C4-2B (cell line): Measurements from ENCODE around the gene DLG4.
"Not testable (repeated sequence)": the region's sequence is repeated elsewhere in the genome, so short reads cannot be mapped to it uniquely, and the experiment has no call there.

ENCODE experiments used
- CTCF ChIP-seq: fragments of 450-650 bp; conservative IDR thresholded peaks from 2 replicates; pipeline ENCODE4 v1.5.1; 2017; ENCODE audit warnings: mild to moderate bottlenecking
- ZFX ChIP-seq: fragments of 450-650 bp; IDR thresholded peaks from 2 replicates; pipeline ENCODE4 v1.6.1; 2017

DNA sequence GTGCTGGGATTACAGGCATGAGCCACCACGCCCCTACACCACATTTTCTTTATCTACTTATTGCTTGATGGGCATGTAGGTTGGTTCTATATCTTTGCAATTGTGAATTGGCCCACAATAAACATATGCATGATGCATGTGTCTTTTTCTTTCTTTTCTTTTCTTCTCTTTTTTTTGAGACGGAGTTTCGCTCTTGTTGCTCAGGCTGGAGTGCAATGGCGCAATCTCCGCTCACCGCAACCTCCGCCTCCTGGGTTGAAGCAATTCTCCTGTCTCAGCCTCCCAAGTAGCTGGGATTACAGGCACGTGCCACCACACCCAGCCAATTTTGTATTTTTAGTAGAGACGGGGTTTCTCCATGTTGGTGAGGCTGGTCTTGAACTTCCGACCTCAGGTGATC, 61.2 kb downstream of the DLG4 start:
- TF ChIP-seq CTCF, ZFX: not testable (repeated sequence)
